NCI-H69 (cell line): ENCODE data around the gene EPM2A.
"Not testable (repeated sequence)": the region's sequence is repeated elsewhere in the genome, so short reads cannot be mapped to it uniquely, and the experiment has no call there.

Experiments
- DNase-seq: peaks from one replicate; lab custom pipeline; 2025; lab: John Stamatoyannopoulos, UW

EPM2A gene

GRCh38 chr6:145729887-145730286 lies 5.4 kb downstream of the EPM2A start:
- DNase-seq, result no peak

- no peak for DNase-seq
Measured at GRCh38 chr6:145728444-145729385, 6.6 kb downstream of the EPM2A start.

- no peak for DNase-seq
Measured at GRCh38 chr6:145727817-145728388, 7.4 kb downstream of the EPM2A start.

GRCh38 chr6:145725570-145725969 lies 9.8 kb downstream of the EPM2A start:
- no peak for DNase-seq

GRCh38 chr6:145723646-145724045 lies 11.7 kb downstream of the EPM2A start:
- DNase-seq, result no peak

- no peak for DNase-seq
Measured at GRCh38 chr6:145722190-145722589, 13.1 kb downstream of the EPM2A start.

GRCh38 chr6:145721144-145721543 lies 14.2 kb downstream of the EPM2A start:
- DNase-seq, result no peak

GRCh38 chr6:145715426-145715825 lies 19.9 kb downstream of the EPM2A start:
- DNase-seq, result no peak

- DNase-seq, result no peak
Measured at GRCh38 chr6:145714731-145715130, 20.6 kb downstream of the EPM2A start.

- no peak for DNase-seq
Measured at GRCh38 chr6:145713773-145714172, 21.5 kb downstream of the EPM2A start.

- DNase-seq, result no peak
Measured at GRCh38 chr6:145711372-145711771, 23.9 kb downstream of the EPM2A start.

- no peak for DNase-seq
Measured at GRCh38 chr6:145707397-145707796, 27.9 kb downstream of the EPM2A start.

GRCh38 chr6:145705561-145705960 lies 29.8 kb downstream of the EPM2A start:
- no peak for DNase-seq

- DNase-seq, result peak; percentile 38
Measured at GRCh38 chr6:145704143-145704781, 31.1 kb downstream of the EPM2A start.

- no peak for DNase-seq
Measured at GRCh38 chr6:145699462-145699861, 35.9 kb downstream of the EPM2A start.

GRCh38 chr6:145697401-145697800 lies 37.9 kb downstream of the EPM2A start:
- not testable (repeated sequence) for DNase-seq

- no peak for DNase-seq
Measured at GRCh38 chr6:145694083-145694737, 41.1 kb downstream of the EPM2A start.

- no peak for DNase-seq
Measured at GRCh38 chr6:145690969-145691368, 44.4 kb downstream of the EPM2A start.

- no peak for DNase-seq
Measured at GRCh38 chr6:145689529-145689928, 45.8 kb downstream of the EPM2A start.

GRCh38 chr6:145688493-145688905 lies 46.8 kb downstream of the EPM2A start:
- DNase-seq, result peak; percentile 20

- DNase-seq, result no peak
Measured at GRCh38 chr6:145685932-145686331, 49.4 kb downstream of the EPM2A start.

GRCh38 chr6:145681965-145682364 lies 53.4 kb downstream of the EPM2A start:
- no peak for DNase-seq
